K562 (cell line): ENCODE measurements around the gene CYB561A3. TPM values are rescaled to one million over a fixed set of nuclear protein-coding genes. Genes with fewer than 3 reads are reported as not detected.

ENCODE experiments used
- BRF2 ChIP-seq: IDR thresholded peaks from 3 replicates; pipeline ENCODE4 v1.6.1; 2011; ENCODE audit warnings: borderline replicate concordance, mild to moderate bottlenecking; ENCODE audit not compliant: insufficient read length, insufficient read depth
- CREB1 ChIP-seq, 2 experiments: sonication (generic) in 1 of 2; formaldehyde crosslinking in 1 of 2; IDR thresholded peaks; 2 replicates each; pipeline versions ENCODE4 v1.6.1 to v1.8.0; 2012 to 2022; ENCODE audit warnings: inconsistent platforms in 1 of 2, mild to moderate bottlenecking in 1 of 2, missing genetic modification reagents in 1 of 2, moderate library complexity in 1 of 2
- ETS2 ChIP-seq: IDR thresholded peaks from 2 replicates; pipeline ENCODE4 v1.6.1; 2016; ENCODE audit warnings: borderline replicate concordance, missing genetic modification characterization, mild to moderate bottlenecking, moderate library complexity, missing compliant biosample characterization; ENCODE audit not compliant: poor library complexity, severe bottlenecking
- GTF3C2 ChIP-seq: IDR thresholded peaks from 3 replicates; pipeline ENCODE4 v1.6.1; 2011; ENCODE audit warnings: borderline replicate concordance, mild to moderate bottlenecking, moderate library complexity; ENCODE audit not compliant: insufficient read length; ENCODE audit errors: extremely low read depth
- ILK ChIP-seq: fragments of 450-650 bp; IDR thresholded peaks from 2 replicates; pipeline ENCODE4 v1.6.1; 2016; ENCODE audit warnings: missing genetic modification characterization, low read depth, mild to moderate bottlenecking, missing compliant biosample characterization, moderate library complexity, borderline replicate concordance
- KDM4B ChIP-seq, 2 experiments: fragments of 450-650 bp in 1 of 2; sonication (generic) in 1 of 2; IDR thresholded peaks; 2 replicates each; pipeline ENCODE4 v1.6.1; 2016 to 2017; ENCODE audit warnings: borderline replicate concordance in 2 of 2, antibody characterized with exemption in 1 of 2, low read depth in 1 of 2, mild to moderate bottlenecking in 1 of 2
- MEIS2 ChIP-seq: fragments of 450-650 bp; IDR thresholded peaks from 2 replicates; pipeline ENCODE4 v1.6.1; 2014; ENCODE audit warnings: mild to moderate bottlenecking; ENCODE audit not compliant: partially characterized antibody
- MXD1 ChIP-seq: fragments of 250-450 bp; sonication (Bioruptor Pico); IDR thresholded peaks from 2 replicates; pipeline ENCODE4 v1.8.0; 2021; ENCODE audit warnings: borderline replicate concordance, mild to moderate bottlenecking, moderate library complexity; ENCODE audit not compliant: poor library complexity, severe bottlenecking
- PHF20 ChIP-seq: fragments of 450-650 bp; IDR thresholded peaks from 2 replicates; pipeline ENCODE4 v1.6.1; 2018; ENCODE audit not compliant: partially characterized antibody
- RCOR1 ChIP-seq, 2 experiments: IDR thresholded peaks; 2 replicates each; pipeline ENCODE4 v1.6.1; 2012; ENCODE audit warnings: low read depth in 2 of 2, low read length in 2 of 2, borderline replicate concordance in 1 of 2, improper control_type of control experiment in 1 of 2
- SAFB2 ChIP-seq: fragments of 200-400 bp; formaldehyde crosslinking; IDR thresholded peaks from 2 replicates; pipeline ENCODE4 v1.6.1; 2018; ENCODE audit warnings: borderline replicate concordance, low read length, low read depth, moderate library complexity; ENCODE audit not compliant: severe bottlenecking
- STAG1 ChIP-seq: sonication (generic); formaldehyde crosslinking; IDR thresholded peaks from 2 replicates; pipeline ENCODE4 v1.5.0; 2020; ENCODE audit warnings: missing genetic modification reagents, borderline replicate concordance
- XRCC5 ChIP-seq: fragments of 200-400 bp; formaldehyde crosslinking; IDR thresholded peaks from 2 replicates; pipeline ENCODE4 v1.6.1; 2017; ENCODE audit warnings: low read depth, mild to moderate bottlenecking, low read length
- ZHX1 ChIP-seq: fragments of 150-350 bp; conservative IDR thresholded peaks from 2 replicates; pipeline ENCODE4 v1.6.1; 2014; ENCODE audit warnings: low read length
- ZNF124 ChIP-seq: sonication (generic); formaldehyde crosslinking; IDR thresholded peaks from 2 replicates; pipeline ENCODE4 v1.8.1; 2022; ENCODE audit warnings: missing genetic modification reagents
- ZNF655 ChIP-seq: fragments of 250-450 bp; sonication (Bioruptor Pico); IDR thresholded peaks from 2 replicates; pipeline ENCODE4 v1.5.0; 2021
- polyA plus RNA-seq, 8 experiments: library from polyadenylated mRNA; depleted of rRNA in 4 of 8; stranded (reverse) in 5 of 8; unstranded in 3 of 8; fragments of >200 nt; fragmentation: Nextera tagmentation in 2 of 8; fragmentation: Illumina TruSeq in 1 of 8; extraction: Ambion mirVana in 2 of 8; extraction: Trizol in 1 of 8; gene quantifications; 2 replicates each; pipeline versions ENCODE4 v1.2.1 to v1.2.3, GENCODE V29; 2011 to 2014; ENCODE audit warnings: inconsistent platforms in 1 of 8, missing spikeins in 1 of 8
- total RNA-seq, 7 experiments: library from RNA; depleted of rRNA in 6 of 7; stranded (reverse); fragments of >200 nt in 6 of 7; fragmentation: Illumina TruSeq in 2 of 7; extraction: Trizol in 2 of 7; gene quantifications; 2 replicates each; pipeline versions ENCODE4 v1.2.1 to v1.2.3, GENCODE V29; 2011 to 2021; ENCODE audit warnings: low replicate concordance in 1 of 7

Gene CYB561A3
- total and polyA plus RNA-seq, 9 of the 15 experiments (the other 6 are each of a cell fraction or from before 2014, with no cell fraction given): 29.2 to 78.9 (median 37.9) TPM

GRCh38 chr11:61336171-61336935 is 25.3 kb downstream of the CYB561A3 start (continued):
- no peak for TF ChIP-seq ILK (tag)
- TF ChIP-seq PHF20: no peak
- TF ChIP-seq RCOR1 (IDR thresholded peaks at IDR 0.05; ENCODE audit: borderline replicate concordance in 1 of 2, low read depth in 2 of 2, low read length in 2 of 2): peak in 1 of 2 experiments; percentile 67; a peak in 1 of 4 replicates
- no peak for TF ChIP-seq MXD1
- no peak for TF ChIP-seq KDM4B (IDR thresholded peaks at IDR 0.05; ENCODE audit: borderline replicate concordance in 2 of 2, low read depth in 1 of 2)
- TF ChIP-seq BRF2: no peak
- TF ChIP-seq XRCC5: peak; percentile 65; the same call in 1 of the 2 replicates
- TF ChIP-seq ZNF124 (CRISPR knock-in tag): no peak
- no peak for TF ChIP-seq MEIS2
- no peak for TF ChIP-seq GTF3C2
- TF ChIP-seq CREB1 (IDR thresholded peaks at IDR 0.05): no peak
- peak; percentile 35; the same call in 1 of the 2 replicates for TF ChIP-seq CREB1 (CRISPR knock-in tag; IDR thresholded peaks at IDR 0.05)
- no peak for TF ChIP-seq SAFB2
- 0 out of 2 replicates have a peak, but pooled peaks have one; percentile 41 for TF ChIP-seq ZHX1
- TF ChIP-seq ETS2 (tag): no peak
- TF ChIP-seq STAG1 (CRISPR knock-in tag): peak; percentile 84; the same call in 1 of the 2 replicates
- no peak for TF ChIP-seq ZNF655 (CRISPR knock-in tag)
